Sigmoid colon (tissue), 4 donors: ENCODE measurements around the gene USH2A.

Source experiments
- POLR2A ChIP-seq, 2 donors: fragments of 450-650 bp; IDR thresholded peaks; one replicate each; pipeline ENCODE4 v1.6.1; 2016; ENCODE audit warnings: antibody characterized with exemption in 2 of 2, mild to moderate bottlenecking in 2 of 2, moderate library complexity in 2 of 2
- POLR2AphosphoS5 ChIP-seq, 4 donors: sonication (generic); formaldehyde crosslinking; IDR thresholded peaks; one replicate each; pipeline ENCODE4 v1.6.1; 2017; ENCODE audit warnings: antibody characterized with exemption in 4 of 4

GRCh38 chr1:216422821-216423520 lies at the start of gene USH2A:
- TF ChIP-seq POLR2A (IDR thresholded peaks at IDR 0.05), result no peak
- no peak for TF ChIP-seq POLR2AphosphoS5 (IDR thresholded peaks at IDR 0.05)
